ENCODE measurements around the gene POLR2J. TPM values are rescaled to one million over a fixed set of nuclear protein-coding genes. Genes with fewer than 3 reads are reported as not detected.
A peak's percentile ranks its signal among the peaks of the same experiment; 100 is the strongest.
"Not testable (repeated sequence)": the region's sequence is repeated elsewhere in the genome, so short reads cannot be mapped to it uniquely, and the experiment has no call there.

Gene POLR2J
- polyA plus RNA-seq (2013, experiment 1 of 2), result 127 TPM
- 125 TPM for polyA plus RNA-seq (2013, experiment 2 of 2)

- no CpG with 5 or more reads among the region's 72 CpGs for WGBS
- H3K4me2 ChIP-seq (ENCODE audit: low read length, poor library complexity, severe bottlenecking); H2BK5ac ChIP-seq (ENCODE audit: low read depth, low read length, poor library complexity, severe bottlenecking); H2BK120ac ChIP-seq (ENCODE audit: low read depth, low read length); H3K4ac ChIP-seq (ENCODE audit: low read depth in 1 of 2, low read length in 2 of 2); H3K4me1 ChIP-seq (ENCODE audit: control insufficient read depth, insufficient read depth, low read depth, low read length); H3K27me3 ChIP-seq (ENCODE audit: control insufficient read depth in 1 of 2, insufficient read depth in 1 of 2, low read length in 2 of 2); H3K36me3 ChIP-seq (ENCODE audit: control insufficient read depth in 1 of 2, insufficient read depth in 2 of 2, low read depth in 1 of 2, low read length in 2 of 2); H2BK15ac ChIP-seq (ENCODE audit: low read depth, poor library complexity, severe bottlenecking); H3K23ac ChIP-seq (ENCODE audit: low read length in 2 of 2); H3K79me1 ChIP-seq (replicated peaks; ENCODE audit: low read length, poor library complexity, severe bottlenecking); H3K14ac ChIP-seq (ENCODE audit: low read length in 2 of 2); H3K18ac ChIP-seq (ENCODE audit: low read depth in 1 of 2, low read length in 2 of 2); H2AFZ ChIP-seq (ENCODE audit: low read depth, low read length); H2AK5ac ChIP-seq (ENCODE audit: low read length, severe bottlenecking); H3K9me3 ChIP-seq (ENCODE audit: control insufficient read depth, low read length); H3K27ac ChIP-seq (ENCODE audit: low read length, poor library complexity, severe bottlenecking); H2BK12ac ChIP-seq (ENCODE audit: low read length in 2 of 2); H4K91ac ChIP-seq (ENCODE audit: low read length); H4K8ac ChIP-seq (ENCODE audit: low read length): not testable (repeated sequence)
- DNase-seq, result peak; percentile 84
- H3K9ac ChIP-seq (ENCODE audit: low read length), result peak within 1 kb of the TSS; percentile 62
- peak within 1 kb of the TSS in 1 of 2 experiments; percentile 56 for H3K4me3 ChIP-seq (ENCODE audit: insufficient read depth in 1 of 2, low read depth in 1 of 2, low read length in 2 of 2)
Observed at GRCh38 chr7:102478314-102479208, at the start of gene POLR2J. Gene POLR2J, minus strand, starts transcription at chr7:102478922. Its CDS starts 62 bp downstream, at chr7:102478860.

- H3K36me3 ChIP-seq (ENCODE audit: control insufficient read depth in 1 of 2, insufficient read depth in 2 of 2, low read depth in 1 of 2, low read length in 2 of 2); H3K27ac ChIP-seq (ENCODE audit: low read length, poor library complexity, severe bottlenecking): not testable (repeated sequence)
- no CpG with 5 or more reads among the region's 13 CpGs for WGBS
Observed at GRCh38 chr7:102527822-102528793, 49.4 kb upstream of the POLR2J start.

GRCh38 chr7:102527182-102527581 lies 48.5 kb upstream of the POLR2J start:
- not testable (repeated sequence) for H3K27ac ChIP-seq (ENCODE audit: low read length, poor library complexity, severe bottlenecking); H4K91ac ChIP-seq (ENCODE audit: low read length); H2BK5ac ChIP-seq (ENCODE audit: low read depth, low read length, poor library complexity, severe bottlenecking); H2AK5ac ChIP-seq (ENCODE audit: low read length, severe bottlenecking); H3K14ac ChIP-seq (ENCODE audit: low read length in 2 of 2); H2AFZ ChIP-seq (ENCODE audit: low read depth, low read length); DNase-seq; H3K36me3 ChIP-seq (ENCODE audit: control insufficient read depth in 1 of 2, insufficient read depth in 2 of 2, low read depth in 1 of 2, low read length in 2 of 2); H3K18ac ChIP-seq (ENCODE audit: low read depth in 1 of 2, low read length in 2 of 2); H3K4me3 ChIP-seq (ENCODE audit: insufficient read depth in 1 of 2, low read depth in 1 of 2, low read length in 2 of 2); H3K27me3 ChIP-seq (ENCODE audit: control insufficient read depth in 1 of 2, insufficient read depth in 1 of 2, low read length in 2 of 2); H2BK15ac ChIP-seq (ENCODE audit: low read depth, poor library complexity, severe bottlenecking); H3K9ac ChIP-seq (ENCODE audit: low read length); H3K23ac ChIP-seq (ENCODE audit: low read length in 2 of 2); H3K79me1 ChIP-seq (replicated peaks; ENCODE audit: low read length, poor library complexity, severe bottlenecking); H2BK120ac ChIP-seq (ENCODE audit: low read depth, low read length); H3K4ac ChIP-seq (ENCODE audit: low read depth in 1 of 2, low read length in 2 of 2); H3K9me3 ChIP-seq (ENCODE audit: control insufficient read depth, low read length); H3K4me1 ChIP-seq (ENCODE audit: control insufficient read depth, insufficient read depth, low read depth, low read length); H2BK12ac ChIP-seq (ENCODE audit: low read length in 2 of 2); H3K4me2 ChIP-seq (ENCODE audit: low read length, poor library complexity, severe bottlenecking); H4K8ac ChIP-seq (ENCODE audit: low read length)
- 86% methylated on average over 1 of the region's 8 CpGs for WGBS

More at GRCh38 chr7:102527822-102528793, 49.4 kb upstream of the POLR2J start:
- not testable (repeated sequence) for H3K9ac ChIP-seq (ENCODE audit: low read length); H3K23ac ChIP-seq (ENCODE audit: low read length in 2 of 2); H3K27me3 ChIP-seq (ENCODE audit: control insufficient read depth in 1 of 2, insufficient read depth in 1 of 2, low read length in 2 of 2); DNase-seq; H2AFZ ChIP-seq (ENCODE audit: low read depth, low read length); H3K18ac ChIP-seq (ENCODE audit: low read depth in 1 of 2, low read length in 2 of 2); H2BK12ac ChIP-seq (ENCODE audit: low read length in 2 of 2); H4K8ac ChIP-seq (ENCODE audit: low read length); H3K9me3 ChIP-seq (ENCODE audit: control insufficient read depth, low read length); H3K4ac ChIP-seq (ENCODE audit: low read depth in 1 of 2, low read length in 2 of 2); H3K4me2 ChIP-seq (ENCODE audit: low read length, poor library complexity, severe bottlenecking); H3K4me3 ChIP-seq (ENCODE audit: insufficient read depth in 1 of 2, low read depth in 1 of 2, low read length in 2 of 2); H3K14ac ChIP-seq (ENCODE audit: low read length in 2 of 2); H3K4me1 ChIP-seq (ENCODE audit: control insufficient read depth, insufficient read depth, low read depth, low read length); H2BK120ac ChIP-seq (ENCODE audit: low read depth, low read length); H2AK5ac ChIP-seq (ENCODE audit: low read length, severe bottlenecking); H3K79me1 ChIP-seq (replicated peaks; ENCODE audit: low read length, poor library complexity, severe bottlenecking); H2BK5ac ChIP-seq (ENCODE audit: low read depth, low read length, poor library complexity, severe bottlenecking); H4K91ac ChIP-seq (ENCODE audit: low read length); H2BK15ac ChIP-seq (ENCODE audit: low read depth, poor library complexity, severe bottlenecking)

GRCh38 chr7:102524803-102525202 lies 46.1 kb upstream of the POLR2J start:
- not testable (repeated sequence) for H3K27ac ChIP-seq (ENCODE audit: low read length, poor library complexity, severe bottlenecking); H3K4me1 ChIP-seq (ENCODE audit: control insufficient read depth, insufficient read depth, low read depth, low read length); DNase-seq; H2BK12ac ChIP-seq (ENCODE audit: low read length in 2 of 2); H4K8ac ChIP-seq (ENCODE audit: low read length); H3K4ac ChIP-seq (ENCODE audit: low read depth in 1 of 2, low read length in 2 of 2); H3K27me3 ChIP-seq (ENCODE audit: control insufficient read depth in 1 of 2, insufficient read depth in 1 of 2, low read length in 2 of 2); H2BK5ac ChIP-seq (ENCODE audit: low read depth, low read length, poor library complexity, severe bottlenecking); H3K14ac ChIP-seq (ENCODE audit: low read length in 2 of 2); H3K9me3 ChIP-seq (ENCODE audit: control insufficient read depth, low read length); H4K91ac ChIP-seq (ENCODE audit: low read length); H3K4me3 ChIP-seq (ENCODE audit: insufficient read depth in 1 of 2, low read depth in 1 of 2, low read length in 2 of 2); H3K23ac ChIP-seq (ENCODE audit: low read length in 2 of 2); H2BK15ac ChIP-seq (ENCODE audit: low read depth, poor library complexity, severe bottlenecking); H2AK5ac ChIP-seq (ENCODE audit: low read length, severe bottlenecking); H3K79me1 ChIP-seq (replicated peaks; ENCODE audit: low read length, poor library complexity, severe bottlenecking); H3K9ac ChIP-seq (ENCODE audit: low read length); H2AFZ ChIP-seq (ENCODE audit: low read depth, low read length); H3K18ac ChIP-seq (ENCODE audit: low read depth in 1 of 2, low read length in 2 of 2); H3K4me2 ChIP-seq (ENCODE audit: low read length, poor library complexity, severe bottlenecking); H2BK120ac ChIP-seq (ENCODE audit: low read depth, low read length); H3K36me3 ChIP-seq (ENCODE audit: control insufficient read depth in 1 of 2, insufficient read depth in 2 of 2, low read depth in 1 of 2, low read length in 2 of 2)
- no CpG with 5 or more reads among the region's 2 CpGs for WGBS
